IMR-90 (cell line): ENCODE measurements around the gene KIF18B. TPM values are rescaled to one million over a fixed set of nuclear protein-coding genes. Genes with fewer than 3 reads are reported as not detected.

Source experiments
- ATAC-seq: fragments of 200-7000 bp; cut with Tn5 transposase; 2 replicates; pipeline ENCODE4 v1.9.1; 2020; ENCODE audit warnings: low read depth, mild to moderate bottlenecking, moderate library complexity
- BruUV-seq: library from RNA; stranded (reverse); fragments of 400-500 nt; replicated peaks from 2 replicates; lab custom pipeline; 2021; lab: Mats Ljungman, UMichigan
- CTCF ChIA-PET: fragments of 300-600 bp; formaldehyde crosslinking; extraction: SDS; loops from one replicate; lab custom pipeline; 2021; ENCODE audit warnings: antibody characterized with exemption; lab: Yijun Ruan, JAX
- POLR2A ChIA-PET: fragments of 300-600 bp; sonication (Branson Sonifier 250); formaldehyde crosslinking; loops from one replicate; lab custom pipeline; 2022; ENCODE audit warnings: antibody characterized with exemption; ENCODE audit not compliant: unreplicated experiment; lab: Charles Lee
- DNase-seq: peaks from one replicate; pipeline ENCODE4 v3.0.0; 2013
- H2AFZ ChIP-seq: replicated peaks from 2 replicates; pipeline ENCODE3; 2013; ENCODE audit warnings: low read length, mild to moderate bottlenecking; ENCODE audit not compliant: poor library complexity
- H2AK5ac ChIP-seq: 2 replicates; pipeline ENCODE4 v1.6.1; 2013; ENCODE audit warnings: low read depth, low read length, inconsistent platforms
- H2AK9ac ChIP-seq: replicated peaks from 2 replicates; pipeline ENCODE3; 2013; ENCODE audit warnings: mild to moderate bottlenecking, low read depth, low read length, moderate library complexity; ENCODE audit not compliant: poor library complexity
- H2BK120ac ChIP-seq: 2 replicates; pipeline ENCODE4 v1.6.1; 2013; ENCODE audit warnings: low read depth, low read length, inconsistent platforms
- H2BK15ac ChIP-seq: 3 replicates; pipeline ENCODE4 v1.6.1; 2013; ENCODE audit warnings: low read depth, low read length, inconsistent platforms
- H2BK20ac ChIP-seq: 2 replicates; pipeline ENCODE4 v1.6.1; 2013; ENCODE audit warnings: low read depth, mild to moderate bottlenecking, inconsistent platforms, low read length, moderate library complexity
- H2BK5ac ChIP-seq: 2 replicates; pipeline ENCODE4 v1.6.1; 2013; ENCODE audit warnings: mild to moderate bottlenecking, low read depth, low read length, inconsistent platforms; ENCODE audit not compliant: poor library complexity, severe bottlenecking
- H3K14ac ChIP-seq: replicated peaks from 2 replicates; pipeline ENCODE4 v1.6.1; 2013; ENCODE audit warnings: low read depth, low read length, inconsistent platforms
- H3K18ac ChIP-seq: 2 replicates; pipeline ENCODE4 v1.6.1; 2013; ENCODE audit warnings: low read depth, low read length, control low read depth
- H3K23ac ChIP-seq: 2 replicates; pipeline ENCODE4 v1.6.1; 2013; ENCODE audit warnings: low read depth, low read length, inconsistent platforms
- H3K27ac ChIP-seq: 2 replicates; pipeline ENCODE4 v1.5.1; 2013; ENCODE audit warnings: mild to moderate bottlenecking, control low read depth, low read length; ENCODE audit not compliant: insufficient read depth
- H3K27me3 ChIP-seq: 2 replicates; pipeline ENCODE4 v1.6.1; 2013; ENCODE audit warnings: low read length; ENCODE audit not compliant: control insufficient read depth, insufficient read depth
- H3K36me3 ChIP-seq: 2 replicates; pipeline ENCODE4 v1.6.1; 2013; ENCODE audit warnings: low read length, mixed read lengths; ENCODE audit not compliant: control insufficient read depth, insufficient read depth
- H3K4ac ChIP-seq: 2 replicates; pipeline ENCODE4 v1.6.1; 2013; ENCODE audit warnings: low read depth, low read length, inconsistent platforms
- H3K4me1 ChIP-seq: 2 replicates; pipeline ENCODE4 v1.6.1; 2013; ENCODE audit warnings: low read length, mixed read lengths; ENCODE audit not compliant: control insufficient read depth, insufficient read depth
- H3K4me2 ChIP-seq: 2 replicates; pipeline ENCODE4 v1.6.1; 2013; ENCODE audit warnings: low read depth, mild to moderate bottlenecking, control low read depth, low read length, moderate library complexity
- H3K4me3 ChIP-seq: 2 replicates; pipeline ENCODE4 v1.5.1; 2013; ENCODE audit warnings: low read depth, mild to moderate bottlenecking, control low read depth, low read length, moderate library complexity; ENCODE audit not compliant: insufficient read depth
- H3K56ac ChIP-seq: 2 replicates; pipeline ENCODE4 v1.6.1; 2013; ENCODE audit warnings: low read length, inconsistent platforms; ENCODE audit not compliant: insufficient read depth; ENCODE audit errors: extremely low read depth
- H3K79me1 ChIP-seq, 2 experiments: 2 replicates each; pipeline ENCODE4 v1.6.1; 2013; ENCODE audit warnings: low read length in 2 of 2, inconsistent platforms in 1 of 2, low read depth in 1 of 2
- H3K9ac ChIP-seq: 2 replicates; pipeline ENCODE4 v1.6.1; 2013; ENCODE audit warnings: low read depth, low read length, control low read depth
- H3K9me1 ChIP-seq: 2 replicates; pipeline ENCODE4 v1.6.1; 2013; ENCODE audit warnings: low read length, inconsistent platforms; ENCODE audit not compliant: insufficient read depth
- H3K9me3 ChIP-seq: 2 replicates; pipeline ENCODE4 v1.6.1; 2013; ENCODE audit warnings: low read length; ENCODE audit not compliant: control insufficient read depth, insufficient read depth
- H4K20me1 ChIP-seq: 2 replicates; pipeline ENCODE4 v1.6.1; 2013; ENCODE audit warnings: low read length, inconsistent platforms; ENCODE audit not compliant: insufficient read depth
- H4K5ac ChIP-seq: 2 replicates; pipeline ENCODE4 v1.6.1; 2013; ENCODE audit warnings: mild to moderate bottlenecking, low read depth, low read length, control low read depth
- H4K8ac ChIP-seq, 2 experiments: 2 replicates each; pipeline ENCODE4 v1.6.1; 2013; ENCODE audit warnings: low read depth in 2 of 2, low read length in 2 of 2, control low read depth in 1 of 2, inconsistent platforms in 1 of 2
- H4K91ac ChIP-seq: 2 replicates; pipeline ENCODE4 v1.6.1; 2013; ENCODE audit warnings: low read depth, low read length, inconsistent platforms; ENCODE audit not compliant: insufficient read depth
- CHD1 ChIP-seq: IDR thresholded peaks from 2 replicates; pipeline ENCODE4 v1.6.1; 2012; ENCODE audit warnings: low read depth, low read length, improper control_type of control experiment
- CTCF ChIP-seq: conservative IDR thresholded peaks from 2 replicates; pipeline ENCODE4 v1.5.1; 2012; ENCODE audit warnings: mild to moderate bottlenecking, low read depth, low read length, improper control_type of control experiment
- RAD21 ChIP-seq: IDR thresholded peaks from 2 replicates; pipeline ENCODE4 v1.6.1; 2012; ENCODE audit warnings: low read length, improper control_type of control experiment
- SMC3 ChIP-seq: fragments of 150-350 bp; IDR thresholded peaks from 2 replicates; pipeline ENCODE4 v1.6.1; 2016; ENCODE audit warnings: low read depth, mild to moderate bottlenecking, antibody characterized with exemption, low read length, moderate library complexity
- WGBS, 2 experiments: methylation state at CpG; one replicate each; pipeline versions ENCODE4 v1.1.5 to v1.1.7; 2013; ENCODE audit warnings: missing lambda C conversion rate in 2 of 2; ENCODE audit not compliant: insufficient read length in 1 of 2; ENCODE audit errors: extremely low coverage in 2 of 2; 5-methylcytosine and 5-hydroxymethylcytosine counted together
- dilution Hi-C: fragments of 300-500 bp; cut with HindIII; formaldehyde crosslinking; loops from one replicate; pipeline ENCODE4 v1.14.3; 2018; ENCODE audit warnings: low sequenced_read_pairs; ENCODE audit not compliant: unreplicated experiment
- in situ Hi-C: fragments of 300-500 bp; cut with MboI; formaldehyde crosslinking; loops from 3 replicates; pipeline ENCODE4 v1.14.3; 2019; ENCODE audit warnings: low sequenced_read_pairs, inconsistent platforms, mixed read lengths
- intact Hi-C: fragments of 100-400 bp; cut with micrococcal nuclease; formaldehyde crosslinking; loops from 2 replicates; pipeline ENCODE4 v1.10.0; 2022
- polyA plus RNA-seq, 3 experiments: library from polyadenylated mRNA; depleted of rRNA; stranded (reverse); fragments of >200 nt; gene quantifications; 2 replicates each; pipeline ENCODE4 v1.2.3, GENCODE V29; 2012; ENCODE audit warnings: low replicate concordance in 1 of 3
- total RNA-seq: library from RNA; depleted of rRNA; stranded (reverse); fragments of >200 nt; gene quantifications from 2 replicates; pipeline ENCODE4 v1.2.3, GENCODE V29; 2012

KIF18B gene
- total and polyA plus RNA-seq, 2 of the 4 experiments (the other 2 are of a cell fraction), result 1.3 to 16.0 TPM

GRCh38 chr17:44878627-44879221 is 68.8 kb downstream of the KIF18B start:
- H3K18ac ChIP-seq, result no peak overlapping the region
- H3K4ac ChIP-seq, result no peak overlapping the region
- H2BK120ac ChIP-seq, result no peak overlapping the region
- no peak overlapping the region for H3K23ac ChIP-seq
- H4K5ac ChIP-seq, result no peak overlapping the region
- no peak overlapping the region for H4K8ac ChIP-seq
- H4K91ac ChIP-seq, result no peak overlapping the region
- no peak overlapping the region for H3K27ac ChIP-seq
- H3K4me3 ChIP-seq, result no peak overlapping the region
- H3K4me2 ChIP-seq, result no peak overlapping the region
- peak; percentile 48; the same call in 1 of the 2 replicates for ATAC-seq
- H3K9me1 ChIP-seq, result no peaks in the 10 kb centered on the region
- peaks cover 54% of the 10 kb centered on the region for H3K36me3 ChIP-seq
- no peak overlapping the region for H2AFZ ChIP-seq
- no peak overlapping the region for H2AK5ac ChIP-seq
- dilution Hi-C loops (no loop called here), intact Hi-C loops (loop anchor here (1.0 kb wide), 2 partner anchors 13 to 103 kb away; no protein-coding TSS in a partner anchor), in situ Hi-C loops (no loop called here)
- H3K79me1 ChIP-seq, result peaks cover 0 to 16% of the 10 kb centered on the region in 2 experiments; a peak in 2 of 4 replicates
- H4K20me1 ChIP-seq, result no peaks in the 10 kb centered on the region
- no peak overlapping the region for H3K56ac ChIP-seq
- no peaks in the 10 kb centered on the region for H3K27me3 ChIP-seq
- POLR2A ChIA-PET, result no interaction called here
- TF ChIP-seq RAD21 (peak; percentile 51), CHD1 (no peak), SMC3 (peak; percentile 66), CTCF (peak; percentile 66)
- H3K9me3 ChIP-seq, result no peaks in the 10 kb centered on the region
- H2BK20ac ChIP-seq, result no peak overlapping the region
- H2BK5ac ChIP-seq, result no peak overlapping the region
- no peak overlapping the region for H3K14ac ChIP-seq
- BruUV-seq, result no TSS peak
- no peaks in the 10 kb centered on the region for H3K4me1 ChIP-seq
- WGBS, 2 experiments, result no CpG with 5 or more reads among the region's 6 CpGs
- no peak overlapping the region for H2BK15ac ChIP-seq
- peak; percentile 38 for DNase-seq
- CTCF ChIA-PET, result interaction anchor here (0.6 to 2.7 kb wide), 9 partner anchors 10 to 108 kb away, joined by 3 to 18 read pairs (median 4); no protein-coding TSS in a partner anchor
- no peak overlapping the region for H2AK9ac ChIP-seq
- H3K9ac ChIP-seq, result no peak overlapping the region
